Hepatocyte (in vitro differentiated cells): Measurements from ENCODE around the gene COL8A2. TPM values are rescaled to one million over a fixed set of nuclear protein-coding genes. Genes with fewer than 3 reads are reported as not detected.
A peak's percentile ranks its signal among the peaks of the same experiment; 100 is the strongest.

Experiments used
- DNase-seq: peaks from one replicate; pipeline ENCODE4 v3.0.0-alpha.2; 2016; ENCODE audit warnings: low spot score
- H2AFZ ChIP-seq: fragments of 200-600 bp; sonication (generic); 2 replicates; pipeline ENCODE4 v1.6.0; 2016; ENCODE audit warnings: antibody characterized with exemption, mild to moderate bottlenecking
- H3K27ac ChIP-seq: fragments of 200-600 bp; sonication (generic); 2 replicates; pipeline ENCODE4 v1.5.1; 2016; ENCODE audit warnings: mild to moderate bottlenecking
- H3K27me3 ChIP-seq: fragments of 200-600 bp; sonication (generic); 2 replicates; pipeline ENCODE4 v1.6.1; 2016
- H3K36me3 ChIP-seq: fragments of 200-600 bp; sonication (generic); replicated peaks from 2 replicates; pipeline ENCODE4 v1.5.1; 2016; ENCODE audit warnings: low read depth; ENCODE audit not compliant: insufficient read depth
- H3K4me1 ChIP-seq: fragments of 200-600 bp; sonication (generic); 2 replicates; pipeline ENCODE4 v1.5.1; 2016; ENCODE audit warnings: mild to moderate bottlenecking, moderate library complexity; ENCODE audit not compliant: insufficient read depth
- H3K4me2 ChIP-seq: fragments of 200-600 bp; sonication (generic); 2 replicates; pipeline ENCODE4 v1.6.0; 2016
- H3K4me3 ChIP-seq: fragments of 200-600 bp; sonication (generic); 2 replicates; pipeline ENCODE4 v1.5.1; 2016; ENCODE audit warnings: mild to moderate bottlenecking
- H3K79me2 ChIP-seq: fragments of 200-600 bp; sonication (generic); 2 replicates; pipeline ENCODE4 v1.6.0; 2017; ENCODE audit warnings: mild to moderate bottlenecking
- H3K9me2 ChIP-seq: fragments of 200-600 bp; sonication (generic); replicated peaks from 2 replicates; pipeline ENCODE4 v1.6.0; 2017; ENCODE audit warnings: mild to moderate bottlenecking; ENCODE audit not compliant: insufficient read depth
- H3K9me3 ChIP-seq: fragments of 200-600 bp; sonication (generic); 2 replicates; pipeline ENCODE4 v1.5.1; 2016; ENCODE audit warnings: low read depth, mild to moderate bottlenecking
- H4K20me1 ChIP-seq: fragments of 200-600 bp; sonication (generic); 2 replicates; pipeline ENCODE4 v1.6.0; 2016; ENCODE audit warnings: mild to moderate bottlenecking; ENCODE audit not compliant: insufficient read depth, poor library complexity, severe bottlenecking
- EZH2 ChIP-seq: fragments of 200-600 bp; sonication (generic); IDR thresholded peaks from 2 replicates; pipeline ENCODE4 v1.6.1; 2016; ENCODE audit warnings: antibody characterized with exemption, mild to moderate bottlenecking, borderline replicate concordance
- EZH2phosphoT487 ChIP-seq: fragments of 200-600 bp; sonication (generic); IDR thresholded peaks from one replicate; pipeline ENCODE4 v1.6.1; 2018; ENCODE audit warnings: antibody characterized with exemption, mild to moderate bottlenecking, low read depth, moderate library complexity; ENCODE audit not compliant: unreplicated experiment, severe bottlenecking
- WGBS: methylation state at CpG from one replicate; pipeline ENCODE4 v1.1.6; 2016; ENCODE audit warnings: low lambda C conversion rate; ENCODE audit errors: missing lambda C conversion rate; 5-methylcytosine and 5-hydroxymethylcytosine counted together
- polyA plus RNA-seq: library from polyadenylated mRNA; unstranded; fragments of >200 nt; fragmentation: Nextera tagmentation; extraction: Ambion mirVana; gene quantifications from 2 replicates; pipeline ENCODE4 v1.2.1, GENCODE V29; 2016
- total RNA-seq: library from RNA; depleted of rRNA; stranded (reverse); fragments of >200 nt; gene quantifications from 2 replicates; pipeline ENCODE4 v1.2.3, GENCODE V29; 2014
- TF ChIP-seq, protein P1 (sequence below): fragments of 200-600 bp; sonication (generic); IDR thresholded peaks from 2 replicates; pipeline ENCODE4 v1.5.1; 2016; ENCODE audit warnings: antibody characterized with exemption, mild to moderate bottlenecking; ENCODE audit not compliant: poor library complexity

The COL8A2 gene
- total and polyA plus RNA-seq, 2 experiments from 2014 or later: 44.8 to 59.4 TPM

DNA sequence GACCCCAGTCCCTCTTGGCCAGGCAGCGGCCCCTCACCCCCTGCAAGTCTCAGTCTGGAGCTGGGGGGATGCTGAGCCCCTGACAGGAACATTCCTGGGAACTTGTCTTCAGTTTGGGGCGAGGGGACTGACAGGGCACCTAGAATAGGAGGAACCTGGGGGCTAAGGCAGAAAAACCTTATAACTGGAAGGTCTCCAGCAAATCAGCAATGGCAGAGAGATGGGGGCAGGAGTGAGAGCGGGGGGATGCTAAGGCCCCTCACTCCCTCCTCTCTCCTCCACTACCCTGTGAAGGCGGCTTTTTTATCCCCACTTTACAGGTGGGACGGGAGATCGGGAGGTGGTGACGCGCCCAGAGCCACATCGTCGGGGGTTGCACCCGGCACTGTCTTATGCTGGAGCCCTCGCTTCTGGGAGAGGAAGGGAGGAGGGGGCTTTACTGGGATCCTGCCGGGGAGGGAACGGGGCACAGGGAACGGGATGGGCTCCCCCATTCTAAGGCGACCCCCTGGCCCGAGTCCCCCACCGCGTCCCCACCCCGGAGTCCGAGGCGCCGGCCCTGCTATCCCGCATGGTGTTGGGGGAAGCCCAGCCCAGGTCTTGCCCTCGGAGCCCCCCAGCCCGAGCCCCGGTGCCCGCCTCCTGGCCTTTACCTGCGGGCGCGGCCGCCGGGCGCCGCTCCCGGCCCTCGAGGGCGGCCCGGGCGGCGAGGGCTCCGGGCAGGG lies 456 bp downstream of the COL8A2 start:
- no peaks in the 10 kb centered on the region for H3K9me2 ChIP-seq
- no peak overlapping the region for H3K4me3 ChIP-seq
- peaks cover 29% of the 10 kb centered on the region for H3K4me1 ChIP-seq
- no peaks in the 10 kb centered on the region for H3K79me2 ChIP-seq
- H3K9me3 ChIP-seq: no peaks in the 10 kb centered on the region
- H3K4me2 ChIP-seq: peak overlapping the region; percentile 77
- peaks cover 21% of the 10 kb centered on the region for H3K27me3 ChIP-seq
- no peaks in the 10 kb centered on the region for H4K20me1 ChIP-seq
- no peaks in the 10 kb centered on the region for H3K36me3 ChIP-seq
- no peak for DNase-seq
- WGBS: 48% methylated on average over 15 of the region's 42 CpGs
- H3K27ac ChIP-seq: no peak overlapping the region
- TF ChIP-seq, protein P1, sequence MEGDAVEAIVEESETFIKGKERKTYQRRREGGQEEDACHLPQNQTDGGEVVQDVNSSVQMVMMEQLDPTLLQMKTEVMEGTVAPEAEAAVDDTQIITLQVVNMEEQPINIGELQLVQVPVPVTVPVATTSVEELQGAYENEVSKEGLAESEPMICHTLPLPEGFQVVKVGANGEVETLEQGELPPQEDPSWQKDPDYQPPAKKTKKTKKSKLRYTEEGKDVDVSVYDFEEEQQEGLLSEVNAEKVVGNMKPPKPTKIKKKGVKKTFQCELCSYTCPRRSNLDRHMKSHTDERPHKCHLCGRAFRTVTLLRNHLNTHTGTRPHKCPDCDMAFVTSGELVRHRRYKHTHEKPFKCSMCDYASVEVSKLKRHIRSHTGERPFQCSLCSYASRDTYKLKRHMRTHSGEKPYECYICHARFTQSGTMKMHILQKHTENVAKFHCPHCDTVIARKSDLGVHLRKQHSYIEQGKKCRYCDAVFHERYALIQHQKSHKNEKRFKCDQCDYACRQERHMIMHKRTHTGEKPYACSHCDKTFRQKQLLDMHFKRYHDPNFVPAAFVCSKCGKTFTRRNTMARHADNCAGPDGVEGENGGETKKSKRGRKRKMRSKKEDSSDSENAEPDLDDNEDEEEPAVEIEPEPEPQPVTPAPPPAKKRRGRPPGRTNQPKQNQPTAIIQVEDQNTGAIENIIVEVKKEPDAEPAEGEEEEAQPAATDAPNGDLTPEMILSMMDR: no peak
- no peak for TF ChIP-seq EZH2
- no peak for TF ChIP-seq EZH2phosphoT487
- no peak overlapping the region for H2AFZ ChIP-seq

DNA sequence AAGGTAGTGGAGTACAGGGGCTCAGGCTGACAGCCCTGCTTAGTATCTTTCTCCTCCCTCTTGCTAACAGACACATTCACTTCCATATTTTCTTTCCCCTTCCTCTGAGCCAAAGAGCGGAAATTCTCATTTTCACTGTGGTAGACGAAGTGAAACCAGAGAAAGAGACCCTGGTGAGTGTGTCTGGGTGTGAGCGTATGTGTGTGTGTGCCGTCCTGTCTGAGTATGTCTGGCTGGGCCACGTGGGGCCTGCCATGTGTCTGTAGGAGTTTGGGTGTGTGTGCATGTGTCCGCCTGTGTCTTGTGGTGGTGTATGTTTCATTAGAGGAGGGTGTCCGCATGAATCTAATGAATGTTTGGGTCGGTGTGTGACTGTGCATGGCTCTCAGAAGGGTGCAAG lies 1.7 kb downstream of the COL8A2 start:
- H3K9me2 ChIP-seq: no peaks in the 10 kb centered on the region
- peak overlapping the region; percentile 77 for H3K4me2 ChIP-seq
- H3K27me3 ChIP-seq: peaks cover 21% of the 10 kb centered on the region
- H3K4me3 ChIP-seq: no peak overlapping the region
- no peaks in the 10 kb centered on the region for H4K20me1 ChIP-seq
- 72% methylated on average over 8 of the region's 8 CpGs for WGBS
- H3K79me2 ChIP-seq: no peaks in the 10 kb centered on the region
- no peaks in the 10 kb centered on the region for H3K36me3 ChIP-seq
- peaks cover 40% of the 10 kb centered on the region for H3K4me1 ChIP-seq
- no peak for DNase-seq
- H2AFZ ChIP-seq: no peak overlapping the region
- TF ChIP-seq EZH2 (no peak), EZH2phosphoT487 (no peak)
- TF ChIP-seq, protein P1: no peak
- H3K27ac ChIP-seq: peak overlapping the region; percentile 23
- no peaks in the 10 kb centered on the region for H3K9me3 ChIP-seq

DNA sequence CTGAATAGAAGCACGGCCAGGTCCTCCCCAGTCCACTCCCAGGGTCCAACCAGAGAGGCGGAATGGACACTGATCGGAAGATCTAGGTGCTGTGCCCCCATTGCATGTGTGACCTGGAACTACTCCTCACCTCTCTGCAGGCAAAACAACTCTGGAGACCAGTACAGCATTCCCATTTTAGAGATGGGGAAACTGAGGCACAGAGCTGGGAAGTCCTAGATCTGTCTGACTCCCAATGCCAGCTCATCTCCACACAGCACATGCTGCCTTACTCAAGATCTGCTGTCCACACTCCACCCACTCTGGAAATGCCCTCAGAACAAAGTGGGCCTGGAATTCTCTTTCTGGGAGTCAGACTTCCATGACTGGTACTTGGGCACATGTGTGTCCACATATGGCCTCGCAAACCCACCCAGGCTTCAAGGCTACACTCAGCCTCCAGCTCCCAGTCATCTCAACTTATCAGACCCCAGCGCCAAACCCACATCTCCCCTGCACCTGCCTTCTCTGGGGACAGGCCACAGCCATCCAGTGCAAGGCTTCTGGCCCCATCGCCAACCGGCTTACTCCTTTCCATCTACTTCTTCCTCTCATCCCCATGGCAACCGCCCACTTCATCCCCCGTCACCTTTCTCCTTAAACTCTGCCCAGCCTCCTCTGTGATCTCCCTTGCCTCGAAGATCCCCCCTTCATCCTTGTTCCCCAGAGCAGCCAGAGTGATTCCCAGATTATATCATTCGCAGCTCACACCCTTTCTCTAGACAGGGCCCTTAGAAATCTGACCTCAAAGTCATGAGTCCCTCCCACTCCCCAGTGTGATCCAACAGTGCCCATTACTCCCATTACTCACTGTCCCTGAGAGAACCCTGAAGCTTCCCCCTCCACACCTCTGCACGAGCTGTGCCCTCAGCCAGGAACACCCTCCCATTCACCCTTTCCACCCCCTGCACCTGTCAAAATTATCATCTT lies 2.7 kb downstream of the COL8A2 start:
- no peak for DNase-seq
- TF ChIP-seq EZH2phosphoT487: no peak
- TF ChIP-seq, protein P1: no peak
- TF ChIP-seq EZH2: no peak
- Histone ChIP-seq H4K20me1 (no peaks in the 10 kb centered on the region), H2AFZ (no peak overlapping the region), H3K79me2 (no peaks in the 10 kb centered on the region), H3K9me2 (no peaks in the 10 kb centered on the region), H3K27me3 (peaks cover 21% of the 10 kb centered on the region), H3K27ac (no peak overlapping the region), H3K36me3 (no peaks in the 10 kb centered on the region), H3K4me2 (peak overlapping the region; percentile 77), H3K9me3 (no peaks in the 10 kb centered on the region), H3K4me1 (peaks cover 34% of the 10 kb centered on the region), H3K4me3 (no peak overlapping the region)
- WGBS: 88% methylated on average over 12 of the region's 12 CpGs
